ENCODE measurements around the gene NTSR1. TPM values are rescaled to one million over a fixed set of nuclear protein-coding genes. Genes with fewer than 3 reads are reported as not detected.

Gene NTSR1
- total RNA-seq, 1 donor from 2014 or later: 0.08 TPM

DNA sequence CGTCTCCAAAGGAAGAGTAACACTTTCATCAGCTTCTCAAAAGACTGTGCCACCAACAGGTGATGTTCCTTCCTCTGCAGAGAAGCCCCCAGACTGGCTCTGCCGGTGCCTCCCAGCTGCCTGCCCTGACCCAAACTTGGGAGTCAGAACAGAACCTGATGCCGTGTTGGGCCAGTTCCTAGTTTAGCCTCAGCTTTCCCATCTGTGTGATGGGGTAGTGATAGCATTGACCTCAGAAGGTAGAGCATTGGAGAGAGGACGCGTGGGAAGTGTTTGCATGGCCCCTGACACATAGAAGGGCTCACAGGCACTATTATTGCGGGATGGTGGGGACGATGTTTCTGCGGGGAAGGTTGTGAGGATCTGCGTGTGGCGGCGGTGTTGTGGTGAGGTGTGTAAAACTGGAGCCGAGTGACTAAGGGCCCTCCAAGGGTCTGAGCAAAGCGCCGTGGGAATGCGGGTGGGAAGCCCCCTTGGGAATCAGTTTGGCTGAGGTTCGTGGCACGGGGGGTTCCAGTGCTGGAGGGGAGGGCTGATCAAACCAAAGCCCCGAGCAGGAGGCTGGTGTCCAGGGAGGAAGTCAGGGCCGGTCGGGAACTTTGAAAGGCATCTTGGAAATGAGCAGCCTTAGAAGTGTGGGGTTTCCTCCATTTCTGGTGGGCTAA is 1.7 kb downstream of the NTSR1 start:
- DNase-seq (ENCODE audit: low read depth): no peak
- Histone ChIP-seq H3K27me3 (ENCODE audit: control insufficient read depth, insufficient read depth, low read length) (peaks cover 48% of the 10 kb centered on the region), H3K36me3 (ENCODE audit: control insufficient read depth, insufficient read depth, low read length) (no peaks in the 10 kb centered on the region), H3K4me3 (ENCODE audit: low read depth, low read length) (no peak overlapping the region)
- TF ChIP-seq, protein P1, sequence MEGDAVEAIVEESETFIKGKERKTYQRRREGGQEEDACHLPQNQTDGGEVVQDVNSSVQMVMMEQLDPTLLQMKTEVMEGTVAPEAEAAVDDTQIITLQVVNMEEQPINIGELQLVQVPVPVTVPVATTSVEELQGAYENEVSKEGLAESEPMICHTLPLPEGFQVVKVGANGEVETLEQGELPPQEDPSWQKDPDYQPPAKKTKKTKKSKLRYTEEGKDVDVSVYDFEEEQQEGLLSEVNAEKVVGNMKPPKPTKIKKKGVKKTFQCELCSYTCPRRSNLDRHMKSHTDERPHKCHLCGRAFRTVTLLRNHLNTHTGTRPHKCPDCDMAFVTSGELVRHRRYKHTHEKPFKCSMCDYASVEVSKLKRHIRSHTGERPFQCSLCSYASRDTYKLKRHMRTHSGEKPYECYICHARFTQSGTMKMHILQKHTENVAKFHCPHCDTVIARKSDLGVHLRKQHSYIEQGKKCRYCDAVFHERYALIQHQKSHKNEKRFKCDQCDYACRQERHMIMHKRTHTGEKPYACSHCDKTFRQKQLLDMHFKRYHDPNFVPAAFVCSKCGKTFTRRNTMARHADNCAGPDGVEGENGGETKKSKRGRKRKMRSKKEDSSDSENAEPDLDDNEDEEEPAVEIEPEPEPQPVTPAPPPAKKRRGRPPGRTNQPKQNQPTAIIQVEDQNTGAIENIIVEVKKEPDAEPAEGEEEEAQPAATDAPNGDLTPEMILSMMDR (IDR thresholded peaks at IDR 0.05; ENCODE audit: insufficient read depth, low read length, poor library complexity, severe bottlenecking): no peak

DNA sequence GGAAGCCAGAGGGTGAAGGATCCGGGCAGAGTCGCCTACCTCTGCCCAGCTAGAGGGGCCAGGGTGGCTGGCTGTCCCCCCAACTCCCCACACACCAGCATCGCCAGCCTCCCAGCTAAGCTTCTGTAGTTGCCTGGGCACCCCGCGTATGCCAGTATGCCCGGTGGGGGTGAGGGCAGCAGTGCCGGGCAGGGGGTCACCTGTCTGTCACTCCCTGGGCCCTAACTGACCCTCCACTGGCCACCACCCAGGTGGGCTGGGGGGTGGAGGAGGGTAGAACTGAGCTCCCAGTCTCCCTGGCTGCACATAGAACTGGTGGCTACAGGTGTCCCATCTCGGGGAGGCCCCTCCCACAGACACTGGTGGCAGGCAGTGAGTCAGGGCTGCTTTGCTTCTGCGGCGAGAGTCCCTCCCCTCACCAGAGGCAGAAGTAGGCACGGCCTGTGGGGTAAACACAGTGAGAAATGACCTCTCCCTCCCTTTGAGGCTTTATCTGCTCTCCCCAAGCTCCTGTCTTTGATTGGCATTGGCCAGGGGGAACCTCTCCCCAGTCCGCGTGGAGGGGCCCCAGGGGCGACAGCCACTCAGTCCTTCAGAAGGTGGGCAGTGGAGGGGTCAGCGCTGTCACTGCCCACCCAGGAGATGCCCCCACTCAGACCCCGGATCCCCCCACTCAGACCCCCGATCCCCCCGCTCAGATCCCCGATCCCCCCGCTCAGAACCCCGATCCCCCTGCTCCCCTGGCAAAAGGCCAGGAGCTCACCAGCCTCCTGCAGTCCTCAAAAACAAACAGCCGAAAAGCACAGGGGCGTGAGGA is 2.5 kb downstream of the NTSR1 start:
- no peak for DNase-seq (ENCODE audit: low read depth)
- Histone ChIP-seq H3K36me3 (ENCODE audit: control insufficient read depth, insufficient read depth, low read length) (no peaks in the 10 kb centered on the region), H3K4me3 (ENCODE audit: low read depth, low read length) (no peak overlapping the region), H3K27me3 (ENCODE audit: control insufficient read depth, insufficient read depth, low read length) (peaks cover 46% of the 10 kb centered on the region)
- TF ChIP-seq, protein P1 (IDR thresholded peaks at IDR 0.05; ENCODE audit: insufficient read depth, low read length, poor library complexity, severe bottlenecking): no peak

DNA sequence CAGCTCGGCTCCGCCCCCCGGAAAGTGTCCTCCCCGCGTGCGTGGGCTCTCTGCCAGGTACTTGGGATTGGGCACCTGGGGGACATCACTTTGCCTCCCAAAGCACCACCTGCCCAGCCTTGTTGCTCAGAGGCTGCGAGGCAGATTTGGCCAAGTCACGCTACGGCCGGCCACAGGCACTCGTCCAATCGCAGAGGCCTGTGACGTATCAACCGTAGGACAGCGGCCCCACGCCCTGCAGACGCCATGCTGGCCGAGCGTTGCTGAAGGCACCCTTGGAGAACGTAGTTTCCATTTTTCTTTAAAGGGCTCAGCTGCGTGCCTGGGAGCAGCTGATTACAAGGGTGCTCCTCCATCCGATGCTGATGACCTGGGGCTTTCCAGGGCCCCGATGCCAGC is 3.1 kb downstream of the NTSR1 start:
- DNase-seq (ENCODE audit: low read depth): no peak
- peaks cover 51% of the 10 kb centered on the region for H3K27me3 ChIP-seq (ENCODE audit: control insufficient read depth, insufficient read depth, low read length)

DNA sequence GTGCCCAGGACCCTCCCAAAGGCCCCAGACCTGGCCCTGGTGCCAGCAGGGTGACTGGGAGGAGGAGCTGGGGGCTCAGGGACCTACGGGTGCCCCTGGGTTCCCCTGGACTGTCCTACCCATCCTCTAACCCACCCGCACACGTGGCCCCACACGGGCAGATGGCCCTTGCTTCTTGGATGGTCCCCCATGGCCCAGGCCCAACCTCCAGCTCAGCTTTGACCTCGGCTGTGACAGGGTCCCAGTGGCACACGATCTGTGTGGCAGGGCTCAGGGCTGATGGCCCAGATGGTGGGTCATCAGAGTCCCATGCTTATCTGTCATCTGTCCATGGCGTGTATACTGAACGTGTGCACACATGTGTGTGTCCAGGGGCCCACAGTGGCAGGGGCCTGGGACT is 4.0 kb downstream of the NTSR1 start:
- H3K27me3 ChIP-seq (ENCODE audit: control insufficient read depth, insufficient read depth, low read length): peaks cover 48% of the 10 kb centered on the region
- TF ChIP-seq, protein P1 (IDR thresholded peaks at IDR 0.05; ENCODE audit: insufficient read depth, low read length, poor library complexity, severe bottlenecking): no peak
- no peak for DNase-seq (ENCODE audit: low read depth)
- no peaks in the 10 kb centered on the region for H3K36me3 ChIP-seq (ENCODE audit: control insufficient read depth, insufficient read depth, low read length)
- H3K4me3 ChIP-seq (ENCODE audit: low read depth, low read length): no peak overlapping the region

More for the DNA sequence above, 3.1 kb downstream of the NTSR1 start:
- TF ChIP-seq, protein P1 (IDR thresholded peaks at IDR 0.05; ENCODE audit: insufficient read depth, low read length, poor library complexity, severe bottlenecking): no peak
- H3K4me3 ChIP-seq (ENCODE audit: low read depth, low read length): no peak overlapping the region
- no peaks in the 10 kb centered on the region for H3K36me3 ChIP-seq (ENCODE audit: control insufficient read depth, insufficient read depth, low read length)

DNA sequence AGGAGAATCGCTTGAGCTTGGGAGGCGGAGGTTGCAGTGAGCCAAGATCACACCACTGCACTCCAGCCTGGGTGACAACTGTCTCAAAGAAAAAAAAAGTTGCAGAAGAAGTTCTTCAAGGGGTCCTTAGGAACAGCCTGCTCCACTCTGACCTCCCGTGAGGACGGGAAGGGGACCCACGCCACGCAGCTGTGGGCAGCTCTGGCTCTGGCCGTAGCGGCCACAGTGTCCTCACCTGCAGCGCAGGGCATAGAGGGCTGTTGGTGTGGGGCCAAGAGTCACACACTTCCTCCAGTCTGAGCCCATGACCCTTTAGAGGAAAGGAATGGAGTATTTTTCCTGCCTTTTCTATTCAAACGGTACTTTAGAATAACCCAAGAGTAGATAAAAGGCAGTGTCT is 5.4 kb downstream of the NTSR1 start:
- TF ChIP-seq, protein P1 (IDR thresholded peaks at IDR 0.05; ENCODE audit: insufficient read depth, low read length, poor library complexity, severe bottlenecking): no peak
- no peak for DNase-seq (ENCODE audit: low read depth)
- Histone ChIP-seq H3K4me3 (ENCODE audit: low read depth, low read length) (no peak overlapping the region), H3K36me3 (ENCODE audit: control insufficient read depth, insufficient read depth, low read length) (no peaks in the 10 kb centered on the region), H3K27me3 (ENCODE audit: control insufficient read depth, insufficient read depth, low read length) (peaks cover 40% of the 10 kb centered on the region)

All from kidney epithelial cell (primary cell).